G401.6 (cell line): ENCODE data around the gene KASH5.

Experiments
- FAIRE-seq: peaks from 2 replicates; lab custom pipeline; 2012; peaks lifted over from hg19 to GRCh38; lab: Jason Lieb, UNC

Gene KASH5, protein sequence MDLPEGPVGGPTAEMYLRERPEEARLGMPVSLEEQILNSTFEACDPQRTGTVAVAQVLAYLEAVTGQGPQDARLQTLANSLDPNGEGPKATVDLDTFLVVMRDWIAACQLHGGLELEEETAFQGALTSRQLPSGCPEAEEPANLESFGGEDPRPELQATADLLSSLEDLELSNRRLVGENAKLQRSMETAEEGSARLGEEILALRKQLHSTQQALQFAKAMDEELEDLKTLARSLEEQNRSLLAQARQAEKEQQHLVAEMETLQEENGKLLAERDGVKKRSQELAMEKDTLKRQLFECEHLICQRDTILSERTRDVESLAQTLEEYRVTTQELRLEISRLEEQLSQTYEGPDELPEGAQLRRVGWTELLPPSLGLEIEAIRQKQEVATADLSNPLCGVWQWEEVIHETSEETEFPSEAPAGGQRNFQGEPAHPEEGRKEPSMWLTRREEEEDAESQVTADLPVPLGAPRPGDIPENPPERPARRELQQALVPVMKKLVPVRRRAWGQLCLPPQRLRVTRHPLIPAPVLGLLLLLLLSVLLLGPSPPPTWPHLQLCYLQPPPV

DNA sequence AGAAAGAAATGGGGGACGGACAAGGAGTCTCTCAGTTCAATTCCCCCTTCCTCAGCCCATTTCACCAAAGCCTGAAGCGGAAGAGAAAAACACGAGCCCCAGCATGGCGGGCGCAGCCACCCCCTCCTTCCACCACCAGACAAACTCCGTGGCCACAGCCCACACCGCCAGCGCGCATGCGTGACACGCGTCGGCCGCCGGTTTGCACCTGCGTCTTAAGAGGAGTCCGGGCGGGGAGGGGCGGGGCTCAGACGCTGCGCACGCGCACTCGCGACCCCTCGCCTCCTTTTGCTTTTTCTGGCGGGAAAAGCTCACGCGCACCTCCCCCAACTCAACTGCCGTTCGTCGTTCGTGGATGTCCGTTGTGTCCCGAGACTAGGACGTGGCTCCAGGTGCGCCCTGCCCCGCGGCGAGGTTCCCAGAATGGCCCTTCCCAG is at the start of gene KASH5:
Gene KASH5 (plus strand): TSS at position 314 of the 437 bp plus-strand sequence. CDS start 2,635 bp downstream, outside the sequence.
- FAIRE-seq: no peak

DNA sequence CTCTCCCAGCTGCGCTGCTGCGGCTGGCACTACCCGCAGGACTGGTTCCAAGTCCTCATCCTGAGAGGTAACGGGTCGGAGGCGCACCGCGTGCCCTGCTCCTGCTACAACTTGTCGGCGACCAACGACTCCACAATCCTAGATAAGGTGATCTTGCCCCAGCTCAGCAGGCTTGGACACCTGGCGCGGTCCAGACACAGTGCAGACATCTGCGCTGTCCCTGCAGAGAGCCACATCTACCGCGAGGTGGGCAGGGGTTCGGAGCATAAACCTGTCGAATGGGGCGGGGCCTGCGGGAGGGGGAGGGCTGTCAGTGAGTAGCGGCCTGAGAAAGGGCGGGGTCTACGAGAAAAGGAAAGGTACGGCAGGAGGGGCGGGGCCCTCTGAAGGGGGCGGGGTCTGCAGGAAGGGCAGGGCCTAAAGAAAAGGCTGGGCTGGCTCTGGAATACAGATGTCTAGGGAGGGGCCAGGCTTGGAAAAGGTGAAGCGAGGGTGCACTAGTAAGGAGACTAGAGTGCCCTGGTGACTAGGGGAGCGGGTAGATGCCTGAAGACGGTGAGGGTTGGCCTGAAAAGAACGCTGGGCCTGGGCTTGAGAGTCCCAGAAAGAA is 49.3 kb upstream of the KASH5 start:
- no peak for FAIRE-seq

DNA sequence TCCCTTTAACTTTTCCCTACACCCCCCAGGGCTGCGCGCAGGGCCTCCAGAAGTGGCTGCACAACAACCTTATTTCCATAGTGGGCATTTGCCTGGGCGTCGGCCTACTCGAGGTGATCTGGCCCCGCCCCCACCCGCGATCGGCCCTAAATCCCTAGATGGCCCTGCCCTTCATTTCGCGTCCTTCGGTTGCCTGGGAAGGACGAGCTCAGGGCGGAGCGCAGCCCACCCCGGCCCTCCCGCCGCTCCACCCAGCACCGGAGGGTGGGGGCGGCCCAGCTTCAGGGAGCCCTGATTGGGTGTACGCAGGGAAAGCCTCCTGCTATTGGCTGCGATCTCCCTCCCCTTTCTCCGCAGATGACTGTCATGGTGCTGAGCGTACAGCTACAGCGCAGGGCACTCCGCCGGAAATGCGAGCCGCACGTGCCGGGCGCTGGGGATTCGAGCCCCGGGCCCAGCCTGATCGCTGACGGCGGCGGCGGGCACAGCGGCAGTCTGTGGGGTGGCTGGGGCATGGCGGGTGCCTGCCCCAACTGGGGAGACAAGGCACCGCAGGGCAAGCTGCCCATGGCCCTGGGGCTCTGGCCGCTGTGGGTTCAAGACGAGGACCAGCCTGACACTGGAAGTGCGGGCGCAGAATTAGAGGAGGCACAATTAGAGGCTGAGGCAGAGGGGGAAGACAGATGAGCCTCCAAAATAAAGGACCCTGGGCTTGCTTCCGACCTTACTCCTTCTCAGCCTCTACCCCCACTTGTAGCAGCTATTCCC is 48.6 kb upstream of the KASH5 start:
- no peak for FAIRE-seq

DNA sequence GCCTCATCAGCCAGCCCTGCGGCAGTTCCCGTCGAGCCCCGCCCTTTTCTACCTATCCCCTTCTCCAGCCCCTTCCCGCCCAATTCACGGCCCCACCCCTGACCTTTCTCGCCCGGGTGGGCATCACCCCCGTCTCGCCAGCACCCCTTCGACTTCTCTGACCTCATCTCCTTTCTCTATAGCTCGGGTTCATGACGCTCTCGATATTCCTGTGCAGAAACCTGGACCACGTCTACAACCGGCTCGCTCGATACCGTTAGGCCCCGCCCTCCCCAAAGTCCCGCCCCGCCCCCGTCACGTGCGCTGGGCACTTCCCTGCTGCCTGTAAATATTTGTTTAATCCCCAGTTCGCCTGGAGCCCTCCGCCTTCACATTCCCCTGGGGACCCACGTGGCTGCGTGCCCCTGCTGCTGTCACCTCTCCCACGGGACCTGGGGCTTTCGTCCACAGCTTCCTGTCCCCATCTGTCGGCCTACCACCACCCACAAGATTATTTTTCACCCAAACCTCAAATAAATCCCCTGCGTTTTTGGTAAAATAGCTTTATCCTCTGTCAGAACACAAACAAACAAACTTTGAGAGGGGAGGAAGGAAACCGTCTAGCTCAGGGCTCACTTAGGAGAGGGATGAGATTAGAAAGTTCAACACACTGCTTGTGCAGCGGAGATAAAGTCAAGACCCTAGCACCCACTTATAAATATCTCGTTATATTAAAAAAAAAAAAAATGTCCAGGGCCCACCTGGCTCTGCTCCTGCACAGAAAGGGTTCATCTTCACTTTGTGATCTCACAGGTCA is 47.8 kb upstream of the KASH5 start:
- no peak for FAIRE-seq

DNA sequence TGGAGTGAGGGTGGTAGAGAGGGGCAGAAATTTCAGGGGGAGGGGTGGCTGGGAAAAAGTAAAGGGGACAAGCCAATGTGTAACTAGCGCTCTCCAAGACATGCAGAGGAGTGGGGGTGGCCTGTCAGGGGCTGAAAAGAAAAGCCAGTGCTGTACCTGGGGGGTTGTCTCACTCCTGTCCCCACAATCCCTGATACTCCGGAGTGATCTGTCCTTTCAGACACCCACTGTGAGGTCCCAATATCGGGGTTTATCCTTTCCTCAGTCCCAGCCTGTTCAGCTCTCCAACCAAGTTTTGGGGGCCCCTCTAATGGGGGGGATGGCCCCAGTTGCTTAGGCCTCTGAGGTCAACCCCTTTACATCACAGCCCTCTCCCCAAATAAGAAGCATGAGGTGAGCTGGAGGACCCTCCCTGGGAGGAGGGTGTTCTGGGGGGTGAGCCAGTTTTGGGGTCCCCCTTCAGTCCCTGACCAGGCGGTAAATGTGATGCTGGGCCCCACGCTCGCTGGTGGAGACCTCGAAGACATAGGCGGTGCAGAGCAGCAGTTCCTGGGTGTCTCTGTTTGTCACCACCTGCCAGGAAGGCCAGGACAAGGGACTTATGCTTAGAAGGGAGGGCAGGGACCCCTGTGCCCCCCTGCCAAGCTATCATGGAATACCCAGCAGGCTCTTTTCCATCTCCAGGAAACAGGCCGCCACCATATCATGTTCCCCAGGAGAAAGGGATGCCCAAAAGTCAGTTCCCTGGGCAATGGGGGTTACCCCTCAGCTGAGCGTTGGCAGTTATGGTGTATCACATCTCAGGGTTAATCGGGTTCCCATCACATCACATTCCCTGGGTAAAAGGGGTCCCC is 47.0 kb upstream of the KASH5 start:
- FAIRE-seq: no peak

DNA sequence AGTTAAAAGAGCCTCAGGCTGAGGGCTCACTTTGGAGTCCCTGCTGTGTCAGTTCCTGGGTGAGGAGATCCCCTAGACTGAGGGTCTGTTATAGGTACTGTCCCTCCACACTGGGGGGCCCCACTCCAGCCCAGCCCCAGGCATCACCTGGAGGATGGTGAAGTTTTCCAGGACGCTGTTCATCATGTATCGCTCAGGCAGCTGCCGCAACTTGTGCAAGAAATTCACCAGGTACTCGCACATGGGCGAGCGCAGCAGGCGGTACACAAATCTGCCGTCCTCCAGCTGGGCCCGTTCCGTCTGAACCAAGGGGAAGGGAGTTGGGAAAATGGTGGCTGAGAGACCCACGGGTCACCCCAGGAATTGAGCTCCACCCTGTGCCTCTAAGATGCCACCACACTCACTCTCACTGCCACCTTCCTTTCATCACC is 45.7 kb upstream of the KASH5 start:
- FAIRE-seq: no peak

DNA sequence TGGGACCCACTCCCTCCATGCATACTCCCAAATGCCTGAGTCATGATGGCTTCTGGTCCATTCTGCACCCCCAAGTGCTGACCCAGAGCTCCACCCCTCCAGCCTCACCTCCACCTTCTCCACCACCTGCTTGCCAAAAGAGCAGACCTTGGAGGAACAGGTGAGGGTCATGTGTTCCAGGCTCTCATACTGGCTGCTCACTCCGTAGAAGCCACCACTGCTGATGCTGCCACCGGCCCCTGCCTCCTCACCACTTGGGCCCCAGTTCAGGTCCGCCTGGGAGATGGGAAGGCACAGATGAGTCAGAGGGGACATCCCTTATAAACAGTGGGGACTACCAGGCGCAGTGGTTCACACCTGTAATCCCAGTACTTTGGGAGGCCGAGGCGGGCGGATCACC is 44.9 kb upstream of the KASH5 start:
- no peak for FAIRE-seq

DNA sequence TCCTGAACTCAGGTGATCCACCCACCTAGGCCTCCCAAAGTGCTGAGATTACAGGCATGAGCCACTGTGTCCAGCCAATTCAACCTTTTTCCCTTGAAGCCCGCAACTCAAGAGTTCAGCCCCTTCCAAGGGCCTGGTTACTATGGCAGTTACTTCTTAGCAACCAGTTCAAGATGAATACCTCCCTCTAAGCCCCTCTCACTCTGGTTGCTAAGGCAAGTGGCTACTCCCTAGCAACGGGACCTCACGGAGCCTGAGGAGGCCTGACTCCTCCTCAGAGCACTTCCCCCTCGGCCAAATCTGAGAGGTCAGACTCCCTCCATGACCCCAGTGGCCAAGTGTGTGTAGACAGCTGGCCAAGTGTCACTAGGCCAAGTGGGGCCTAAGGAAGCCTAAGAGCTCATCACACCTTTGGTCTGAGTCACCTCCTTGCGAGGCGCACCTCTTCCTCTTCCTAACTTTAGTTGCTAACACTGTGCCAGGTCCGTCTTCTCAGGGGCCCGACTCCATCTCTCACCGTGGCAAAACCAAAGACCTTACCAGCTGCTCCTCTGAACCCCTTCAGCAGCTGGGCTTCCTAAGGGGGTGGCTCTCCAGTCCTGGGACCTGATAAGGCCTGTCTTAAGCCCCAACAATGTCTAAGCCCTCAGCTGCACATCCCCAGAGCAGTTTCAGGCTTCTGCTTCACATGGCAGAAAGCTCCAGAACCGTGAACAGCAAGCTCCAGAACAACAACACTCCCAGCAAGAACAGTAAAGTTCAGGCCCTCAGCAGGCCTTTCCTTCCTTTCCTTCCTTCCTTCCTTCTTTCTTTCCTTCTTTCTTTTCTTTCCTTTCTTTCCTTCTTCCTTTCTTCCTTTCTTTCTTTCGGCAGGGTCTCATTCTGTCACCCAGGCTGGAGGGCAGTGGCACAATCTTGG is 43.3 kb upstream of the KASH5 start:
- FAIRE-seq: no peak

DNA sequence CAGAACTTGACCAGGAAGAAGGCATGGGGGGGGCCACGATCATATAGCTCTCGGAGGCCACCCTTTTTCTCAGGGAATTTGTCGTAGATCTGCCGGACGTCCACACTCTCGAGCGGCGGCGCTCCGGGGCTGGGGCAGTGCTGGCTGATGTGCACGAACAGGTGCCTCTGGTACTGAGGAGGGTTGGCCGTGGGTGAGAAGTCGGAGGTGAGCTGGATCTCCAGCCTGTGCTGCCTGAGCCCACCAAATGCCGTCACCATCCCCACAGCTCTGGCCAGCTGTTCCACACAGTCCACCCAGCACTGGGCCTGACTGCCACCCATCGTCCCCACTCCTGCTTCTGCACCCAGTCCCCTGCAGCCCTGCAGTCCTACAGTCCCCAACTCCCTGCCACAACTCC is 40.9 kb upstream of the KASH5 start:
- no peak for FAIRE-seq

DNA sequence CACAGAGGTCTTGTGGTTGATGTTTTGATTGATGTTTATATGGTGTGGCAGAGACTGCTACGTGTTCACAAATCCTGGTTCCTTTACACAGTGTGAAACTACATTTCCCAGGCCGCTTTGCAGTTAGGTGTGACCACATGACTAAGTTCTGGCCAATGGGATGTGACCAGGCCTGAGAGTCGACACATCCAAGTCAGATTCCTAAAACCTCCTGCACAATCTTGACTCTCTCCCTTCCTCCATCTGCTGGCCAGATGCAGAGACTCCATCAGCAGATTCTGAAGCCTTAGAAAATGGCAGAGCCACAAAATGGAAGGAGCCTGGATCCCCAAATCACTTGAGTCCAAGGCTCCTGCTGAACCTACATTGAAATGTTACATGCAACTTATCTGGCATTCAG is 40.2 kb upstream of the KASH5 start:
- peak; percentile 95 for FAIRE-seq

DNA sequence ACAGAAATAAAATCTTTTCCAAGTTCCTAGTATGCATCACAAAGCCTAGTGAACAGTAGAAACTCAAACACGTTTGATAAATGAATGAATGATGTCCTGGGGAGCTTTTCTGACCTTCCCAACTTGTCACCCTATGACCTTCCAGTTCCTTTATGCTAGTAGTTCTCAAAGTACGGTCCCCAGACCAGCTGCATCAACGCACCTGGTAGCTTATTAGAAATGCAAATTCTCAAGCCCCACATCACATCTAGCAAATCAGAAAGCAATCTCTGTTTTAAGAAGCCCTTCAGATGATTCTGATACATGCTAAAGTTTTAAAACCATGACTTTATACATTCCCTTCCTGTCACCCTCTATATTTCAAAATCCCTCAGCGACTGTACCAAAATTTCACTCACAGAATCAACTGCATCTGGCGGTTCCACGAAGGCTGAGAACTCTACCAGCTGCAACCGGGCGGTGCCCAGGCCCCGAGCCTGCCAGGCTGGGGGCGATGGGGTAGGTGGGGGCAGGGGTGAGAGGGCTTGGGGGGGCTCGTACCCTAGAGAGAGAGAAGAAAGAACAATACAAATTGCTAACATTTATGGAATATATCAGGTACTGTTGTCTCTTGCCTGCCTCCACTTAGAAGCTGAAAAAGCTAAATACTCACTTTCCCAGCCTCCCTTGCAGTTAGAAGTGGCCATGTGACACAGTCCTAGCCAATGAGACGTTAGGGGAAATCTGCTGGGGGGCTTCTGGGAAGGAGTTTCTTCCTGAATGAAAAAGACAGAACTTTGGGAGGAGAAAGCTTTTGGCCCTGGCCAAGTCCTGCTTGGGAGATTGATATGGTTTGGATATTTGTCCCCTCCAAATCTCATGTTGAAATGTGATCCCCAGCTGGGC is 39.5 kb upstream of the KASH5 start:
- no peak for FAIRE-seq

DNA sequence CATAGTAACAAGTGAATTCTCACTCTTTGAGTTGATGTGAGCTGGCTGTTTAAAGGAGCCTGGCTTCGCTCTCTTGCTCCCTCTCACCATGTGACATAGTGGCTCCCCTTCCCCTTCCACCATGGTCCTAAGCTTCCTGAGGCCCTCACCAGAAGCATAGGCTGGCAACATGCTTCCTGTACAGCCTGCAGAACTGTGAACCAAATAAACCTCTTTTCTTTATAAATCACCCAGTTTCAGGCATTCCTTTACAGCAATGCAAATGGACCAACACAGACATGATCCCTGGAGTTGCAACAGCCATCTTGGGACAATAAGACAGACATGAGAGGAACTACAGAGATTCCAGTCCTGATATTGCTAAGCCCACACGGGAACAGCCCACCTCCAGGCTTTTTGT is 38.5 kb upstream of the KASH5 start:
- FAIRE-seq: no peak

DNA sequence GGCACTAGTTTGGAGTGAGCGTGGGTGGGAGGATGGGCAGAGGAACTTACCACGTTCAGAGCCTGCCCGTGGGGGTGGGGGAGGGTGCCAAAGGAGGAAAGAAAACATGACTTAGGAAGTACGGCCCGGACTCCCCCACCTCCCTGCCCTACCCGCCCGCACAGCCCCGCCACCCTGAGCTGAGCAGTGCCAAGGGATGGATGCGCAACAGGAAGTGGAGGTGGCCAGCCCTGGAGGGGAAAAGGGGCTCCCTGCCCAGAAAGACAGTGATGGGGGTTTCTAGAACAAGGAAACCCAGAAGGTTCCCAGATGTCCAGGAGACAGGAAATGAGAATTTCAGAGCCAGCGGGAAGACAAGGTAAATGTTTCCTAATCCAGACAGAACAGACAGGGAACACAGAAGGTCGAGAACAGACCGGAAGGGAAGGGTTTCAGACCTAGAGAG is 32.1 kb upstream of the KASH5 start:
- FAIRE-seq: no peak

DNA sequence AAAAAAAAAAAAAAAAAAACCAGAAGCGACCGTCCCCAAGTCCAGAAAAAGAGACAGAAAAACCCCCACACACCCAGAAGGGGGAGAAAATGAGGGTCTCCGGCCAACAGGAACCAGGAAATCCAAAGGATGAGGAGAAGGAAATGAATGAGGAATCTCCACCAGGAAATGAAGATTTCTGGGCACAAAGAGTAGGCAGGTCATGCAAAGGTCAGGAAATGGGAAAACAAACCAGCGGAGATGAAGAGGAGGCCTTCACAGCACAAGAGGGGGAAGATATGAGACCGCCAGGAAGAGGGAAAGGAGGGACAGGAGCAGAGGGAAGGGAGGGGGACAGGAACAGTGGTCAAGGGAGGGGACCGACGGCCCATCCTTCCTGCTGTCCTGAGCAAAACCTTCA is 31.7 kb upstream of the KASH5 start:
- FAIRE-seq: no peak

DNA sequence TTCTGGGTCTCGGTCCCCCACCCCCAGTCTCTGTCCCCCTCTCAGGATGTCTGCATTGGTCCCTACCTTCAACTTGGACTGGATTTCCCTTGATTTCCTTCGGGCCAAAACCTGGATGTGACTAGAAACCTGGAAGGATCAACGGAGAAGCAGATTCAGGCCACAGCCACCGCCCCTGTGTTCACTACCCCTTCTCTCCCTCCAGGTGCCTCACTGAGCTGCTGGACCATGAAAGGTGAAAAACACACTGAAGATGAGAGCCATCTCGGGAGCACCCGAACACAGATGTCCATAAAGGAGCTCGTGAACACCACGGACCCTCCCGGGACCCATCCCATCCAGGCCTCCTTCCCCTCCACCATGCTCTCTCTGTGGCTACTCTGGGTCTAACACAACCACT is 30.9 kb upstream of the KASH5 start:
- no peak for FAIRE-seq

DNA sequence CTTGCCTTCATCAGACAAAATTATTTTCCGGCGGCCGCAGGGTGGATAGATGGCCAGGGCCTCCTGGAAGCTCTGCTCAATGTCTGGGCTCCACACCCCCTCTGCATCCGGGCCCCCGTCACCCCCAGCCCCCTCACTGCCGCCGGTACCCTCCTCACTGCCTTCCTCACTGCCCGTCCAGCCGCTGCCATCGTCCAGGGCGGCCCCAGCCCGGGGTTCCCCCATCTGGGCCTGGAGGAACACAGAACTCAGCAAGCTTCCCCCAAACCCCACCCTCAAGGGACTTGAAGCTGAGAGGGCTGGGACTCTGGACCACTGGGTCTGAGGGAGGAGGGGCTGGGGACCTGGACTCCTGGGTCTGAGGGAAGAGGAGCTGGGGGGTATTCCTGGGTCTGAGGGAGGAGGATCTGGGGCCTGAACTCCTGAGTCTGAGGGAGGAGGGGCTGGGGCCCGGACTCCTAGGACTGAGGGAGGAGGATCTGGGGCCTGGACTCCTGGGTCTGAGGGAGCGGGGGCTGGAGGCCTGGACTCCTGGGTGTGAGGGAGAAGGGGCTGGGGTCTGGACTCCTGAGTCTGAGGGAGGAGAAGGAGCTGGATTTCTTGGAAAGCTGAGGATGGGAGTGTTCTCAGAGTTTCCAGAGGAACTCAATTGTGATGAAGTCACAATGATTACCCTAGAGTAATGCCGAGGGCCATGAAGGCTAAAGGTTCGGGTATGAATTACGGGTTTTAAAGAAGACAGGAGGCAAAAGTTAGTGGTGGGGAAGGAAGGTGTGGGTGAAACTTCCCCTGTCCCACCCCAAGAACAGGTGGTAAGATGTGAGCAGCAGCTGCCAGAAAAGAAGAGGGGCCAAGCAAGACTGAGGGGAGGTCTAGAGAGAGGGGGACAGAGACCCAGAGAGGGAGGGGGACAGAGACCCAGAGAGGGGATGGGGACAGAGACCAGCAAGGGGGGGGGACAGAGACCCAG is 27.9 kb upstream of the KASH5 start:
- FAIRE-seq: no peak

DNA sequence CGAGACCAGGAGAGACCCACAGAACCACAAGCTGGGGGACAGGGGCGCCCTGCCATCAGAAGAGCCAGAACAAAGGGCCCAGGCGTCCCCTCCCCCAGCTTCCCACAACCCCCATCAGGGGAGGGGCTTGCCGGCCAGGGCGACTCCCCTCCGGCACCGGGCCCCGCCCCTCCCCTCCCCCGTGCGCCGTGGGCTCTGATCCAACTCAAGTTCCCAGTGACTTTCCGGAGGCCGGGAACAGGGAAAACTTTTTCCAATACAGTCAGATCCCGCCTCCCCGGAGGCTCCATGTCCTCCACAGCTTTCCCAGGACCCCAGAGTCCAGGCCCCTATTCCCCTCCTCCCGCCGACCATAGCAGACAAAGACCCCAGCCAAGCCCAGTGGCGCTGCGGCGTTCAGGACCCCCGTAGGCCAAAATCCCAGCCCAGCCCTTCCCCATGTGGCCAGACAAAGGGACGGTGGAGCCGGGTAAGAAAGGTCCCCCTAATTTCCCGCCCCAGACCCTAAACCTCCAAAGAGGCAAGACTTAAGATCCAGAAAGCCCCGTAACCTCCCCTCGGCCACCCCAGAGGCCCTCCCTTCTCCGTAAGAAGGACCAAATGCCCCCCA is 26.5 kb upstream of the KASH5 start:
- no peak for FAIRE-seq
